ENCODE data around the gene GRK2.

GRCh38 chr11:67237574-67237973 is 28.7 kb upstream of the GRK2 start:
- TF ChIP-seq EP300 (conservative IDR thresholded peaks at IDR 0.05; ENCODE audit: poor library complexity, severe bottlenecking) (no peak), CTCF (IDR thresholded peaks at IDR 0.05; ENCODE audit: poor library complexity, severe bottlenecking) (no peak), MXI1 (conservative IDR thresholded peaks at IDR 0.05; ENCODE audit: poor library complexity, severe bottlenecking) (no peak), POLR2AphosphoS5 (IDR thresholded peaks at IDR 0.05) (no peak)

All from neural cell (in vitro differentiated cells).